ENCODE measurements around the gene RMRP.
A peak's percentile ranks its signal among the peaks of the same experiment; 100 is the strongest.

The RMRP gene

DNA sequence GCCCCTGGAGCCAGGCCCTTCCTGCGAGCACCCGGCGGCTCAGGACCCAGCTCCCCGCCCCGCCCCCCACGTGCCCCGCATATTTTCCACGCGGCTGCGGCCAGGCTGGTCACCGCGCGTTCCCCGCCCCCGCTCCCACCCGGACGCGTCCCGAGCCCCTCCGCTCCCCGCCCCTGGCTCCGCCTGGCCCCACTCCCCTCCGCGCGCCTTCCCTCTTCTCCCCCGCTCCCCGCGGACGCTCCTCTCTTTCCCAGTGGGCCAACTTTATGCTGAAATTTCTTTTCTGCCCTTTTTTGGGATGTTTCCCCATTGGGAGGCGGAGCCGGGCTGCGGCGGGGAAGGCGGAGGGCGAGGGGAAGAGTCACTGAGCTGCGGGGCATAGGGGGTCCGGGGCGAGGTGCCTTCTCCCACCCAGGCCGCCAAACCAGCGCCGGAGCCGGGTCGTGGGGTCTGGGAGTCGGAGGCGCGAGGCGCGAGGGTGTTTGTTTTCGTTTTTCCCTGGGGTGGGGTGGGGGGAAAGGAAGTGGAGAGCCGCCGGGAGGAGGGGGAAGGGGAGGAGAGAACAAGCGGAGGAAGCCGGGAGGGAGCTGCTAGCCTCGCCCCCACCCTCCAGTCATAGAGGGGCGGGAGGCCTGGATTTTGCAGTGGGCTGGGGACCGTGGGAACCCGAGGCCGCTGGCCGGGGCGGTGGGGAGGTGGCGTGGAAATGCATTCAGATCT is 33.0 kb upstream of the RMRP start (continued):
- TF ChIP-seq ZNF366 (tag by site-specific recombination; conservative IDR thresholded peaks at IDR 0.05), result peak; percentile 50; the same call in 1 of the 2 replicates
- TF ChIP-seq ZFHX2 (tag by site-specific recombination; conservative IDR thresholded peaks at IDR 0.05), result peak; percentile 60
- peak; percentile 71 for TF ChIP-seq EGR2 (tag by site-specific recombination; IDR thresholded peaks at IDR 0.05; ENCODE audit: low read depth)
- peak; percentile 30; the same call in 1 of the 2 replicates for TF ChIP-seq PRDM1 (tag by site-specific recombination; IDR thresholded peaks at IDR 0.05)
- TF ChIP-seq ZNF433 (tag by site-specific recombination; IDR thresholded peaks at IDR 0.05; ENCODE audit: low read depth), result no peak
- 0 out of 2 replicates have a peak, but pooled peaks have one; percentile 17 for TF ChIP-seq ZBTB11 (tag by site-specific recombination; conservative IDR thresholded peaks at IDR 0.05; ENCODE audit: low read depth)
- no peak for TF ChIP-seq ZNF623 (tag by site-specific recombination; IDR thresholded peaks at IDR 0.05)
- TF ChIP-seq ZNF510 (tag by site-specific recombination; IDR thresholded peaks at IDR 0.05; ENCODE audit: insufficient replicate concordance), result no peak
- TF ChIP-seq, protein P1, sequence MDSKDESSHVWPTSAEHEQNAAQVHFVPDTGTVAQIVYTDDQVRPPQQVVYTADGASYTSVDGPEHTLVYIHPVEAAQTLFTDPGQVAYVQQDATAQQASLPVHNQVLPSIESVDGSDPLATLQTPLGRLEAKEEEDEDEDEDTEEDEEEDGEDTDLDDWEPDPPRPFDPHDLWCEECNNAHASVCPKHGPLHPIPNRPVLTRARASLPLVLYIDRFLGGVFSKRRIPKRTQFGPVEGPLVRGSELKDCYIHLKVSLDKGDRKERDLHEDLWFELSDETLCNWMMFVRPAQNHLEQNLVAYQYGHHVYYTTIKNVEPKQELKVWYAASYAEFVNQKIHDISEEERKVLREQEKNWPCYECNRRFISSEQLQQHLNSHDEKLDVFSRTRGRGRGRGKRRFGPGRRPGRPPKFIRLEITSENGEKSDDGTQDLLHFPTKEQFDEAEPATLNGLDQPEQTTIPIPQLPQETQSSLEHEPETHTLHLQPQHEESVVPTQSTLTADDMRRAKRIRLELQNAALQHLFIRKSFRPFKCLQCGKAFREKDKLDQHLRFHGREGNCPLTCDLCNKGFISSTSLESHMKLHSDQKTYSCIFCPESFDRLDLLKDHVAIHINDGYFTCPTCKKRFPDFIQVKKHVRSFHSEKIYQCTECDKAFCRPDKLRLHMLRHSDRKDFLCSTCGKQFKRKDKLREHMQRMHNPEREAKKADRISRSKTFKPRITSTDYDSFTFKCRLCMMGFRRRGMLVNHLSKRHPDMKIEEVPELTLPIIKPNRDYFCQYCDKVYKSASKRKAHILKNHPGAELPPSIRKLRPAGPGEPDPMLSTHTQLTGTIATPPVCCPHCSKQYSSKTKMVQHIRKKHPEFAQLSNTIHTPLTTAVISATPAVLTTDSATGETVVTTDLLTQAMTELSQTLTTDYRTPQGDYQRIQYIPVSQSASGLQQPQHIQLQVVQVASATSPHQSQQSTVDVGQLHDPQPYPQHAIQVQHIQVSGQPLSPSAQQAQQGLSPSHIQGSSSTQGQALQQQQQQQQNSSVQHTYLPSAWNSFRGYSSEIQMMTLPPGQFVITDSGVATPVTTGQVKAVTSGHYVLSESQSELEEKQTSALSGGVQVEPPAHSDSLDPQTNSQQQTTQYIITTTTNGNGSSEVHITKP (tag by site-specific recombination; IDR thresholded peaks at IDR 0.05), result peak; percentile 41; the same call in 1 of the 2 replicates
- TF ChIP-seq ZNF501 (tag by site-specific recombination; IDR thresholded peaks at IDR 0.05), result no peak
- 0 out of 2 replicates have a peak, but pooled peaks have one; percentile 18 for TF ChIP-seq ZNF629 (tag by site-specific recombination; IDR thresholded peaks at IDR 0.05)
- peak; percentile 55 for TF ChIP-seq SP2 (tag by site-specific recombination; IDR thresholded peaks at IDR 0.05)
- no peak for TF ChIP-seq ZNF747 (tag by site-specific recombination; IDR thresholded peaks at IDR 0.05)
- TF ChIP-seq WT1 (tag by site-specific recombination; IDR thresholded peaks at IDR 0.05), result no peak
- TF ChIP-seq ZNF341 (tag by site-specific recombination; IDR thresholded peaks at IDR 0.05; ENCODE audit: low read depth), result peak; percentile 39
- TF ChIP-seq ZNF426 (tag by site-specific recombination; IDR thresholded peaks at IDR 0.05), result no peak
- no peak for TF ChIP-seq OSR2 (tag by site-specific recombination; IDR thresholded peaks at IDR 0.05)
- TF ChIP-seq KLF8 (tag by site-specific recombination; IDR thresholded peaks at IDR 0.05), result peak; percentile 32; the same call in 1 of the 2 replicates
- TF ChIP-seq ZNF549 (tag by site-specific recombination; IDR thresholded peaks at IDR 0.05), result no peak
- TF ChIP-seq, protein P2, sequence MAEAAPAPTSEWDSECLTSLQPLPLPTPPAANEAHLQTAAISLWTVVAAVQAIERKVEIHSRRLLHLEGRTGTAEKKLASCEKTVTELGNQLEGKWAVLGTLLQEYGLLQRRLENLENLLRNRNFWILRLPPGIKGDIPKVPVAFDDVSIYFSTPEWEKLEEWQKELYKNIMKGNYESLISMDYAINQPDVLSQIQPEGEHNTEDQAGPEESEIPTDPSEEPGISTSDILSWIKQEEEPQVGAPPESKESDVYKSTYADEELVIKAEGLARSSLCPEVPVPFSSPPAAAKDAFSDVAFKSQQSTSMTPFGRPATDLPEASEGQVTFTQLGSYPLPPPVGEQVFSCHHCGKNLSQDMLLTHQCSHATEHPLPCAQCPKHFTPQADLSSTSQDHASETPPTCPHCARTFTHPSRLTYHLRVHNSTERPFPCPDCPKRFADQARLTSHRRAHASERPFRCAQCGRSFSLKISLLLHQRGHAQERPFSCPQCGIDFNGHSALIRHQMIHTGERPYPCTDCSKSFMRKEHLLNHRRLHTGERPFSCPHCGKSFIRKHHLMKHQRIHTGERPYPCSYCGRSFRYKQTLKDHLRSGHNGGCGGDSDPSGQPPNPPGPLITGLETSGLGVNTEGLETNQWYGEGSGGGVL (tag by site-specific recombination; IDR thresholded peaks at IDR 0.05), result peak; percentile 97
- TF ChIP-seq, protein P3, sequence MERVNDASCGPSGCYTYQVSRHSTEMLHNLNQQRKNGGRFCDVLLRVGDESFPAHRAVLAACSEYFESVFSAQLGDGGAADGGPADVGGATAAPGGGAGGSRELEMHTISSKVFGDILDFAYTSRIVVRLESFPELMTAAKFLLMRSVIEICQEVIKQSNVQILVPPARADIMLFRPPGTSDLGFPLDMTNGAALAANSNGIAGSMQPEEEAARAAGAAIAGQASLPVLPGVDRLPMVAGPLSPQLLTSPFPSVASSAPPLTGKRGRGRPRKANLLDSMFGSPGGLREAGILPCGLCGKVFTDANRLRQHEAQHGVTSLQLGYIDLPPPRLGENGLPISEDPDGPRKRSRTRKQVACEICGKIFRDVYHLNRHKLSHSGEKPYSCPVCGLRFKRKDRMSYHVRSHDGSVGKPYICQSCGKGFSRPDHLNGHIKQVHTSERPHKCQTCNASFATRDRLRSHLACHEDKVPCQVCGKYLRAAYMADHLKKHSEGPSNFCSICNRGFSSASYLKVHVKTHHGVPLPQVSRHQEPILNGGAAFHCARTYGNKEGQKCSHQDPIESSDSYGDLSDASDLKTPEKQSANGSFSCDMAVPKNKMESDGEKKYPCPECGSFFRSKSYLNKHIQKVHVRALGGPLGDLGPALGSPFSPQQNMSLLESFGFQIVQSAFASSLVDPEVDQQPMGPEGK (tag by site-specific recombination; IDR thresholded peaks at IDR 0.05), result peak; percentile 60; the same call in 1 of the 2 replicates
- TF ChIP-seq, protein P4, sequence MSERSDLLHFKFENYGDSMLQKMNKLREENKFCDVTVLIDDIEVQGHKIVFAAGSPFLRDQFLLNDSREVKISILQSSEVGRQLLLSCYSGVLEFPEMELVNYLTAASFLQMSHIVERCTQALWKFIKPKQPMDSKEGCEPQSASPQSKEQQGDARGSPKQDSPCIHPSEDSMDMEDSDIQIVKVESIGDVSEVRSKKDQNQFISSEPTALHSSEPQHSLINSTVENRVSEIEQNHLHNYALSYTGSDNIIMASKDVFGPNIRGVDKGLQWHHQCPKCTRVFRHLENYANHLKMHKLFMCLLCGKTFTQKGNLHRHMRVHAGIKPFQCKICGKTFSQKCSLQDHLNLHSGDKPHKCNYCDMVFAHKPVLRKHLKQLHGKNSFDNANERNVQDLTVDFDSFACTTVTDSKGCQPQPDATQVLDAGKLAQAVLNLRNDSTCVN (tag by site-specific recombination; optimal IDR thresholded peaks at IDR 0.05), result peak; percentile 63
- no peak for TF ChIP-seq ZNF324 (tag by site-specific recombination; IDR thresholded peaks at IDR 0.05)
- TF ChIP-seq, protein P5, sequence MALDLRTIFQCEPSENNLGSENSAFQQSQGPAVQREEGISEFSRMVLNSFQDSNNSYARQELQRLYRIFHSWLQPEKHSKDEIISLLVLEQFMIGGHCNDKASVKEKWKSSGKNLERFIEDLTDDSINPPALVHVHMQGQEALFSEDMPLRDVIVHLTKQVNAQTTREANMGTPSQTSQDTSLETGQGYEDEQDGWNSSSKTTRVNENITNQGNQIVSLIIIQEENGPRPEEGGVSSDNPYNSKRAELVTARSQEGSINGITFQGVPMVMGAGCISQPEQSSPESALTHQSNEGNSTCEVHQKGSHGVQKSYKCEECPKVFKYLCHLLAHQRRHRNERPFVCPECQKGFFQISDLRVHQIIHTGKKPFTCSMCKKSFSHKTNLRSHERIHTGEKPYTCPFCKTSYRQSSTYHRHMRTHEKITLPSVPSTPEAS (tag by site-specific recombination; IDR thresholded peaks at IDR 0.05), result no peak
- TF ChIP-seq SP3 (tag by site-specific recombination; IDR thresholded peaks at IDR 0.05), result peak; percentile 59
- TF ChIP-seq ZNF792 (tag by site-specific recombination; IDR thresholded peaks at IDR 0.05), result no peak

Measured in HEK293 (cell line).